H7 (cell line): Measurements from ENCODE around the gene FGR. TPM values are rescaled to one million over a fixed set of nuclear protein-coding genes. Genes with fewer than 3 reads are reported as not detected.
A peak's percentile ranks its signal among the peaks of the same experiment; 100 is the strongest.

Source experiments
- DNase-seq: peaks from one replicate; pipeline ENCODE4 v3.0.0; 2012
- H3K27me3 ChIP-seq: 2 replicates; pipeline ENCODE4 v1.6.0; 2011; ENCODE audit warnings: mild to moderate bottlenecking, low read length; ENCODE audit not compliant: control insufficient read depth, insufficient read depth
- H3K36me3 ChIP-seq: replicated peaks from 2 replicates; pipeline ENCODE4 v1.5.1; 2011; ENCODE audit warnings: low read length; ENCODE audit not compliant: control insufficient read depth, insufficient read depth
- H3K4me3 ChIP-seq: 2 replicates; pipeline ENCODE4 v1.5.1; 2011; ENCODE audit warnings: low read depth, mild to moderate bottlenecking, control low read depth, low read length, moderate library complexity; ENCODE audit not compliant: insufficient read depth
- total RNA-seq: library from RNA; depleted of rRNA; stranded (reverse); fragments of >200 nt; shearing (Covaris generic); gene quantifications from 2 replicates; pipeline ENCODE4 v1.2.3, GENCODE V29; 2014

Gene FGR
- total RNA-seq, 1 experiment from 2014 or later = 0.07 TPM

DNA sequence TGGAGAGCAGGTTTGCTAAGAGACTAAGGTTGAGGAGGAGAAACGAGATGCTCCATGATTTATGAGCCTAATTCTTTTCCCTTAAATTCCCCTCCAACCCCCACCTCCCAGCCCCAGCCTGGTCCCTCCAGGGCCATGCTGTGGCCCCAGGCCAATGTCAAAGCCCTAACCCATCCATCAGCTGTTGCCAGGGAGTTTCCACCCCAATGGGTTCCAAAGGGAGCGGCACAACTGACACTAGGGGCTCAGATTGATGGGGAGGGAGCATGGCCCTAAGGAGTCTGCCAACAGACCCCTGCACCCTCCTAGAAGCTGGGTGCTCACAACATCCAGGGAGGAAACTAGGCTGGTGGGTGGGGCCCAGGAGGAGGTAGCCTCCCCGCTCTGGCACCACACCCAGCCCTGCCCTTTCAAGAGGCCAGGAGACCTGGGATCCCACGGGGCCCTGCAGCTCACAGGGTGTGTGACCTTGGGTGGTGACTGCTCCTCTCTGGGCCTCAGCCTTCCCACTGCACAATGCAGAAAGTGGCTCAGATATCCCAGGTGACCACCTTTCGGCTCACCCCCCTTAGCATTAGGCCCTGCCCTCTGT lies 44.0 kb downstream of the FGR start:
- H3K27me3 ChIP-seq = no peaks in the 10 kb centered on the region
- DNase-seq = no peak

GRCh38 chr1:27589841-27590426 lies 45.1 kb downstream of the FGR start:
- no peak overlapping the region for H3K4me3 ChIP-seq
- no peaks in the 10 kb centered on the region for H3K27me3 ChIP-seq
- no peaks in the 10 kb centered on the region for H3K36me3 ChIP-seq
- peak; percentile 77 for DNase-seq

More for the DNA sequence above, 44.0 kb downstream of the FGR start:
- no peak overlapping the region for H3K4me3 ChIP-seq
- no peaks in the 10 kb centered on the region for H3K36me3 ChIP-seq

DNA sequence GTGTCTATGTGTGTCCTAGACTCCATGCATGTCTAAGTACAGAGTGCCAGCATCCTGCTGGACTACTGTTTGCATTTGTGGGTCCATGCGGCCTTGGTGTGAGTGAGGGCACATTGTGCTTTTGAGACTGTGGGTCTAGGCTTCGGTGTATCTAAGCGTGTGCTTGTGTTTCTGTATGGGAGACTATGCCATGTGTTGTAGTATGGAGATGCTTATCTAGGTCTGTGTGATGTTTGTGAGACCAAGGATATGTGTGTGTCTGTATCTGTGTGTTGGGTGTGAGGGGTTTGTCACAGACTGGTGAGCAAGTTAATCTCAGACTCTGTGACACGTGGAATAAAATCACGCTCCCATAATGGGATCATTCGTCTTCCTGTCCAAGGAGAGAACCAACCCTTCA lies 45.5 kb downstream of the FGR start:
- Histone ChIP-seq H3K27me3 (no peaks in the 10 kb centered on the region), H3K4me3 (no peak overlapping the region), H3K36me3 (no peaks in the 10 kb centered on the region)
- DNase-seq = no peak

DNA sequence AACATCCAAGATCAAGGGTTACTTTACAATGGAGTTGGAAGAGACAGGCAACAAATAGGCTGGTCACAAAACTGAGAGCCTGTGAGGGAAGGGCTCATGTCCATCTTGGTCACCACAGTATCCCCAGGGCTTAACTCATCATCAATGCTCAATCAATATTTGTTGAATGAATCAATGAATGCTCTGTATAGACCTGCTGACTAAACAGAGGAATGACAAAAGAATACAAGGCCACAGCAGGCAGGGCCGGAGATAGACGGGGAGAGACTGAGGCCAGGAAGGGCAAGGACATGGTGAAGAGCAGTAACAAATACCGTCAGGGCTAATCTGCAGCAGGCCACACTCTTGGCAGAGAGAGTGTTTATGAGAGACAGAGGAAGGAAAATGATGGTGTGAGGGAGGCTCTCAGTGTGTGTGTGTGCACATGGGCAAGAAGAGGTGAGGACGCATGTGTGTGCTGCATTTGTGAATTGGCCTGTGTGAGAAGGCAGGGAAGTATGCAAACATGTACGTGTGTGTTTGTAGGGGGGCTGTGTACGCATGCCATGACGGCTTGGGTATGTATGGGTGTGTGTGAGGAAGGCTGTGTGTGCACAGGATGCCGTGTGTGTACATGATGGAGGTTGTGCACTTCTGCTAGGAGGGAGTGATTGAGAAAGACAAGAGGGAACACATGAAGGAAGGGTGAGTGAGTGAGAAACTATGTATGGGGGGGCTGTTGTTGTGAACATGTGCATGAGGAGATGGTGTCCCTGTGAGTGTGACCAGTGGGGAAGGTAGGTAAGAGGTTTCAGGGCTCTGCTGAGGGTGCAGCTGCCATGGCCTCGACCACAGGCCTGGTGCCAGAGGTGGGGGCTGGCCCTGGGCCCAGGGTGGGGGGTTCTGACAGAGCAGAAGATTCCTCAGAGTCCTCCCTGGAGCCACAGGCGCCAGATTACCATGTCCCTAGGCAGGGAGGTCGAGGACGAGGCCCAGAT lies 46.4 kb downstream of the FGR start:
- DNase-seq = no peak
- H3K4me3 ChIP-seq = no peak overlapping the region
- no peaks in the 10 kb centered on the region for H3K36me3 ChIP-seq
- no peaks in the 10 kb centered on the region for H3K27me3 ChIP-seq

- Histone ChIP-seq H3K27me3 (no peaks in the 10 kb centered on the region), H3K36me3 (no peaks in the 10 kb centered on the region), H3K4me3 (no peak overlapping the region)
- DNase-seq = no peak
Observed at GRCh38 chr1:27585684-27586083, 49.3 kb downstream of the FGR start.

- Histone ChIP-seq H3K27me3 (no peaks in the 10 kb centered on the region), H3K36me3 (no peaks in the 10 kb centered on the region), H3K4me3 (no peak overlapping the region)
- DNase-seq = no peak
Observed at GRCh38 chr1:27584453-27584852, 50.5 kb downstream of the FGR start.

- Histone ChIP-seq H3K36me3 (no peaks in the 10 kb centered on the region), H3K4me3 (no peak overlapping the region), H3K27me3 (no peaks in the 10 kb centered on the region)
- DNase-seq = no peak
Observed at GRCh38 chr1:27583479-27583878, 51.5 kb downstream of the FGR start.

GRCh38 chr1:27581823-27582243 lies 53.2 kb downstream of the FGR start:
- no peaks in the 10 kb centered on the region for H3K36me3 ChIP-seq
- H3K27me3 ChIP-seq = no peaks in the 10 kb centered on the region
- H3K4me3 ChIP-seq = no peak overlapping the region
- no peak for DNase-seq

DNA sequence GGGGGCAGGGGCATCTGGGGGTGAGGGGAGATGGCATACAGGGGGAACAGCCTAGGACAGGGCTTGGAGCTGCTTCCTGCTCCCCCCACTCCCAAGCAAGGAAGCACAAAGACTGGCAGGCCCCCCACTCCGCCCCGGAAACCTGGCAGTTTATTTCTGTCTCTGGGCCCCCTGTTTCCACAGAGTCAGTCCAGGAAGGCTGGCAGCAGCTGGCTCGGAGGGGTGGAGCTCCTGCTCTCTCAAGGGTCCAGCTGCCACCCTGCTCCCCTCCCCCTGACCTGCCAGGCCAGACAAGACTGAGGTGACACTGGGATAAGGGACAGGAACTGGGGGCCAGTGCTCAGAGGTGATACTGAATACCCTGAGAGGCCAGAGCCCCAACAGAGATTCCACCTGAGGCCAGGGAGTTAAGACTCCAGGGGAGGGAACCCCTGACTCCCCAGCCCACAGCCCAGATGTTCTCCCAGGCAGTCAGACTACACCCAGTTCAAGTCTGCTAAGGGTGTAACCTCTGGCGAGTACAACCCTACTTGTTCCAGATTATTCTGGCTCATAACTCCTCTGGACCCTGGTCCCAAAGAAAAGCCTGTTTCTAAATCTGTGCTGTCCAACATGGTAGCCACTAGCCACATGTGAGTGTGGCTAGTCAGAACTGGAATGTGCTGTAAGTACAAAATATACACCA lies 57.3 kb downstream of the FGR start:
- no peaks in the 10 kb centered on the region for H3K36me3 ChIP-seq
- no peak overlapping the region for H3K4me3 ChIP-seq
- no peak for DNase-seq
- no peaks in the 10 kb centered on the region for H3K27me3 ChIP-seq

DNA sequence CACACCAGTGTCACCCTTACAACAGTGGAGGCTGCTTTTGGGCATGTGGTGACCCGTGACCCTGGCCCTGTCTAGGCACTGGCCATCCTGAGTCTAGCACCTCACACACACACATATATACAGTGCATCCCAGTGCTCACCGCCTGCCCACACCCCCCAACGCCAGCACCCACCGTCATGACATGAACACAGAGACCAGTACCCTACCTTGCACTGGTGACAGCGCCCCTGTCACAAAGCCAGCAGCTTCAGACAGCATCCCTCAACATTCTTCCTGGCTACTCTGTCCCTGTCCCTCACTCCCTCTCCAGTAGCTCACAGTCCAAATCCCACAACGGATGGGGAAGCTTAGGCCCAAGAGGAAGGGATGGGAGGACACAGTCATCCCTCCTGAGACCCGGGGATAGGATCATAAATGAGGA lies 58.2 kb downstream of the FGR start:
- H3K27me3 ChIP-seq = no peaks in the 10 kb centered on the region
- no peak for DNase-seq
- H3K36me3 ChIP-seq = no peaks in the 10 kb centered on the region
- H3K4me3 ChIP-seq = no peak overlapping the region

DNA sequence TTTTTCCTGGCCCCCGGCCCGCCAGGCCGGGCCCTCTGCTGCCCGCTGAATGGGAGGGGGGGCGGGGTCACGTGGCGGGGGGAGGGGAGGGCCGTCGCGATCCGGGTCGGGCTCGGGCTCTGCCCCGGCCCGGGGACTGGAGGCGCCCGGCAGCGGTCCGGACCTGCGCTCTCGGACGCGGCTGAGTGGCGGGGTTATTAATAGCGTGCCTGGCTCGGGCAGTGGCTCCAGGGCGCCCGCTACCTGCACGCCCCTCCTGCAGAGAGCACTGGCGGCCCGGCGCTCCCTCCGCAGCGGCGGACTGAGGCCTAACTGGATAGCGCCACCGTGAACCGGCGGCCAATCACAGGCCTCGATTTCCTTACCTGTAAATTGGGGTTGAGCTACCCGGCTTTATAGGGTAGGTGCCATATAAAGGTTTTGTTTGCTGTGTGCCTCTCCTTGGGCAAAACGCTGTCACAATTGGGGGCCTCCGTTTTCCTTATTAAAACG lies 59.1 kb downstream of the FGR start:
- Histone ChIP-seq H3K27me3 (no peaks in the 10 kb centered on the region), H3K4me3 (peak overlapping the region; percentile 58), H3K36me3 (no peaks in the 10 kb centered on the region)
- DNase-seq = peak; percentile 98

- Histone ChIP-seq H3K36me3 (no peaks in the 10 kb centered on the region), H3K27me3 (no peaks in the 10 kb centered on the region), H3K4me3 (peak overlapping the region; percentile 58)
- DNase-seq = peak; percentile 96
Observed at GRCh38 chr1:27574871-27575831, 59.8 kb downstream of the FGR start.

- DNase-seq = no peak
- Histone ChIP-seq H3K36me3 (no peaks in the 10 kb centered on the region), H3K27me3 (no peaks in the 10 kb centered on the region), H3K4me3 (peak overlapping the region; percentile 58; the same call in 1 of the 2 replicates)
Observed at GRCh38 chr1:27574001-27574781, 60.8 kb downstream of the FGR start.
